GM21447 (cell line): Measurements from ENCODE around the gene TSPAN15.
"Not testable (repeated sequence)": the region's sequence is repeated elsewhere in the genome, so short reads cannot be mapped to it uniquely, and the experiment has no call there.

Experiments used
- ATAC-seq: cut with Tn5 transposase; IDR thresholded peaks from one replicate; pipeline ENCODE4 v1.9.1; 2021; ENCODE audit not compliant: unreplicated experiment

The TSPAN15 gene

GRCh38 chr10:69483963-69484362 is 32.7 kb downstream of the TSPAN15 start:
- no peak for ATAC-seq

GRCh38 chr10:69484736-69485135 is 33.5 kb downstream of the TSPAN15 start:
- no peak for ATAC-seq

GRCh38 chr10:69486922-69487730 is 35.9 kb downstream of the TSPAN15 start:
- no peak for ATAC-seq

- not testable (repeated sequence) for ATAC-seq
Observed at GRCh38 chr10:69488149-69488844, 37.0 kb downstream of the TSPAN15 start.

GRCh38 chr10:69488856-69489255 is 37.6 kb downstream of the TSPAN15 start:
- ATAC-seq = not testable (repeated sequence)

- no peak for ATAC-seq
Observed at GRCh38 chr10:69489506-69490090, 38.3 kb downstream of the TSPAN15 start.

GRCh38 chr10:69490876-69491275 is 39.6 kb downstream of the TSPAN15 start:
- no peak for ATAC-seq

- ATAC-seq = no peak
Observed at GRCh38 chr10:69491611-69492010, 40.3 kb downstream of the TSPAN15 start.

GRCh38 chr10:69492091-69492745 is 41.0 kb downstream of the TSPAN15 start:
- no peak for ATAC-seq

- ATAC-seq = no peak
Observed at GRCh38 chr10:69492746-69493462, 41.6 kb downstream of the TSPAN15 start.

GRCh38 chr10:69494626-69495558 is 43.6 kb downstream of the TSPAN15 start:
- no peak for ATAC-seq

GRCh38 chr10:69495666-69496065 is 44.4 kb downstream of the TSPAN15 start:
- no peak for ATAC-seq

GRCh38 chr10:69496352-69497230 is 45.3 kb downstream of the TSPAN15 start:
- ATAC-seq = no peak

GRCh38 chr10:69497231-69497561 is 45.9 kb downstream of the TSPAN15 start:
- ATAC-seq = no peak

GRCh38 chr10:69497611-69498390 is 46.5 kb downstream of the TSPAN15 start:
- no peak for ATAC-seq

GRCh38 chr10:69498711-69499471 is 47.6 kb downstream of the TSPAN15 start:
- ATAC-seq = no peak
